H1 (cell line): ENCODE data around the gene RAB1B. TPM values are rescaled to one million over a fixed set of nuclear protein-coding genes. Genes with fewer than 3 reads are reported as not detected.

Source experiments
- CTCF ChIA-PET: fragments of 300-600 bp; sonication (Branson Sonifier 250); formaldehyde crosslinking; loops from one replicate; lab custom pipeline; 2021; ENCODE audit not compliant: partially characterized antibody; lab: Charles Lee
- POLR2A ChIA-PET: fragments of 300-600 bp; sonication (Branson Sonifier 250); formaldehyde crosslinking; loops from one replicate; lab custom pipeline; 2021; ENCODE audit warnings: inconsistent platforms; ENCODE audit not compliant: partially characterized antibody; lab: Charles Lee
- DNase-seq, 2 experiments: peaks; one replicate each; pipeline versions ENCODE4 v3.0.0 to v3.0.0-alpha.2; 2010 to 2022; ENCODE audit warnings: low spot score in 2 of 2, low read depth in 1 of 2, mixed read lengths in 1 of 2
- FAIRE-seq: peaks from 2 replicates; lab custom pipeline; 2011; peaks lifted over from hg19 to GRCh38; lab: Jason Lieb, UNC
- H2AFZ ChIP-seq: 2 replicates; pipeline ENCODE4 v1.8.1; 2012; ENCODE audit warnings: low read length, inconsistent platforms
- H2AK5ac ChIP-seq: 2 replicates; pipeline ENCODE4 v1.6.1; 2013; ENCODE audit warnings: low read depth, low read length
- H2BK120ac ChIP-seq: replicated peaks from 2 replicates; pipeline ENCODE3; 2013; ENCODE audit warnings: low read depth, low read length, inconsistent platforms
- H2BK12ac ChIP-seq: 2 replicates; pipeline ENCODE4 v1.6.1; 2013; ENCODE audit warnings: low read depth, low read length
- H2BK15ac ChIP-seq: 2 replicates; pipeline ENCODE4 v1.6.1; 2013; ENCODE audit warnings: low read length
- H2BK20ac ChIP-seq: 2 replicates; pipeline ENCODE4 v1.6.1; 2013; ENCODE audit warnings: low read length
- H2BK5ac ChIP-seq: 2 replicates; pipeline ENCODE4 v1.6.1; 2013; ENCODE audit warnings: low read depth, low read length
- H3K14ac ChIP-seq: 2 replicates; pipeline ENCODE4 v1.6.1; 2013; ENCODE audit warnings: inconsistent platforms; ENCODE audit not compliant: insufficient read length
- H3K18ac ChIP-seq: 2 replicates; pipeline ENCODE4 v1.6.1; 2013; ENCODE audit warnings: low read length; ENCODE audit errors: extremely low read depth
- H3K23ac ChIP-seq: 2 replicates; pipeline ENCODE4 v1.6.1; 2013; ENCODE audit warnings: inconsistent platforms; ENCODE audit not compliant: insufficient read length
- H3K23me2 ChIP-seq: 2 replicates; pipeline ENCODE4 v1.6.1; 2013; ENCODE audit warnings: low read depth, low read length
- H3K27ac ChIP-seq: 2 replicates; pipeline ENCODE4 v1.6.1; 2011; ENCODE audit warnings: low read depth, low read length, inconsistent platforms
- H3K27me3 ChIP-seq, 4 experiments: replicated peaks in 1 of 4; 1 replicate in 1 of 4; 2 replicates in 3 of 4; pipeline versions ENCODE4 v1.6.1 to v1.8.1; 2011 to 2013; ENCODE audit warnings: low read length in 3 of 4, mild to moderate bottlenecking in 3 of 4, inconsistent platforms in 2 of 4, mixed read lengths in 2 of 4, moderate library complexity in 1 of 4; ENCODE audit not compliant: control insufficient read depth in 3 of 4, insufficient read depth in 3 of 4; ENCODE audit errors: extremely low read depth in 1 of 4
- H3K36me3 ChIP-seq, 4 experiments: 2 replicates each; pipeline versions ENCODE4 v1.6.1 to v1.8.1; 2011 to 2013; ENCODE audit warnings: mild to moderate bottlenecking in 4 of 4, low read length in 3 of 4, moderate library complexity in 2 of 4, control low read depth in 1 of 4, inconsistent platforms in 1 of 4; ENCODE audit not compliant: insufficient read depth in 4 of 4, control insufficient read depth in 2 of 4
- H3K4ac ChIP-seq: replicated peaks from 2 replicates; pipeline ENCODE3; 2013; ENCODE audit warnings: low read length, low read depth, mixed read lengths, inconsistent platforms; ENCODE audit not compliant: insufficient read length
- H3K4me1 ChIP-seq, 4 experiments: replicated peaks in 1 of 4; 1 replicate in 1 of 4; 2 replicates in 3 of 4; pipeline versions ENCODE4 v1.6.1 to v1.8.1; 2011 to 2013; ENCODE audit warnings: low read length in 3 of 4, inconsistent platforms in 2 of 4, mixed read lengths in 1 of 4; ENCODE audit not compliant: insufficient read depth in 4 of 4, control insufficient read depth in 3 of 4
- H3K4me2 ChIP-seq, 2 experiments: 2 replicates each; pipeline versions ENCODE4 v1.6.1 to v1.8.1; 2011 to 2013; ENCODE audit warnings: low read depth in 2 of 2, low read length in 2 of 2, control low read depth in 1 of 2, inconsistent platforms in 1 of 2, mild to moderate bottlenecking in 1 of 2; ENCODE audit not compliant: insufficient read depth in 1 of 2
- H3K4me3 ChIP-seq, 4 experiments: fragments of 200-600, 300-600 bp in 1 of 4; sonication (generic), shearing (Covaris generic), sonication (Bioruptor Twin) in 1 of 4; 2 replicates each; pipeline versions ENCODE4 v1.5.1 to v1.8.1; 2011 to 2016; ENCODE audit warnings: low read length in 4 of 4, low read depth in 3 of 4, control low read depth in 2 of 4, inconsistent platforms in 2 of 4, mild to moderate bottlenecking in 2 of 4, mixed read lengths in 1 of 4, moderate library complexity in 1 of 4; ENCODE audit not compliant: insufficient read depth in 2 of 4; ENCODE audit errors: extremely low read depth in 1 of 4
- H3K56ac ChIP-seq: replicated peaks from 2 replicates; pipeline ENCODE3; 2013; ENCODE audit warnings: low read depth, mild to moderate bottlenecking, mixed read lengths, low read length, inconsistent platforms; ENCODE audit not compliant: insufficient read length
- H3K79me1 ChIP-seq: 2 replicates; pipeline ENCODE4 v1.6.1; 2013; ENCODE audit warnings: low read depth, low read length, control low read depth
- H3K79me2 ChIP-seq, 2 experiments: 2 replicates each; pipeline versions ENCODE4 v1.6.1 to v1.8.1; 2012 to 2013; ENCODE audit warnings: low read length in 2 of 2, mild to moderate bottlenecking in 2 of 2, inconsistent platforms in 1 of 2; ENCODE audit not compliant: insufficient read depth in 2 of 2, control insufficient read depth in 1 of 2
- H3K9ac ChIP-seq, 4 experiments: replicated peaks in 1 of 4; 1 replicate in 1 of 4; 2 replicates in 3 of 4; pipeline versions ENCODE4 v1.6.1 to v1.8.1; 2011 to 2013; ENCODE audit warnings: low read depth in 3 of 4, low read length in 3 of 4, control low read depth in 2 of 4, mild to moderate bottlenecking in 2 of 4, moderate library complexity in 2 of 4, inconsistent platforms in 1 of 4; ENCODE audit errors: extremely low read depth in 1 of 4
- H3K9me3 ChIP-seq, 2 experiments: 2 replicates each; pipeline versions ENCODE4 v1.6.1 to v1.8.1; 2012 to 2013; ENCODE audit warnings: mild to moderate bottlenecking in 2 of 2, moderate library complexity in 2 of 2, control low read depth in 1 of 2, inconsistent platforms in 1 of 2, low read depth in 1 of 2, low read length in 1 of 2, mixed read lengths in 1 of 2; ENCODE audit not compliant: insufficient read depth in 2 of 2
- H4K20me1 ChIP-seq, 2 experiments: replicated peaks in 1 of 2; 2 replicates each; pipeline versions ENCODE3 to v1.8.1; 2011 to 2013; ENCODE audit warnings: inconsistent platforms in 2 of 2, low read length in 2 of 2, mild to moderate bottlenecking in 1 of 2; ENCODE audit not compliant: insufficient read depth in 2 of 2, control insufficient read depth in 1 of 2
- H4K5ac ChIP-seq: 2 replicates; pipeline ENCODE4 v1.6.1; 2013; ENCODE audit warnings: low read length, low read depth, mixed read lengths, inconsistent platforms; ENCODE audit not compliant: insufficient read length
- H4K8ac ChIP-seq: 2 replicates; pipeline ENCODE4 v1.8.0; 2013; ENCODE audit warnings: mild to moderate bottlenecking, moderate library complexity, low read length, inconsistent platforms; ENCODE audit not compliant: insufficient read depth; ENCODE audit errors: extremely low read depth
- H4K91ac ChIP-seq: replicated peaks from 2 replicates; pipeline ENCODE3; 2013; ENCODE audit warnings: low read length, mixed read lengths, inconsistent platforms; ENCODE audit not compliant: insufficient read length
- FOSL1 ChIP-seq: IDR thresholded peaks from 2 replicates; pipeline ENCODE4 v1.6.1; 2011; ENCODE audit warnings: mild to moderate bottlenecking, low read depth, low read length, moderate library complexity; ENCODE audit not compliant: insufficient read depth
- KDM1A ChIP-seq: fragments of 200-600, 300-600 bp; sonication (generic); IDR thresholded peaks from 2 replicates; pipeline ENCODE4 v1.7.1; 2016; ENCODE audit warnings: mild to moderate bottlenecking, low read length, borderline replicate concordance
- KDM4A ChIP-seq: IDR thresholded peaks from one replicate; pipeline ENCODE4 v1.7.1; 2012; ENCODE audit warnings: low read depth, mild to moderate bottlenecking, moderate library complexity, low read length, inconsistent platforms; ENCODE audit not compliant: severe bottlenecking
- RFX5 ChIP-seq: IDR thresholded peaks from 2 replicates; pipeline ENCODE4 v1.6.1; 2011; ENCODE audit warnings: low read depth, low read length, improper control_type of control experiment, borderline replicate concordance
- SIRT6 ChIP-seq: IDR thresholded peaks from one replicate; pipeline ENCODE4 v1.7.1; 2012; ENCODE audit warnings: low read length, inconsistent platforms
- SP1 ChIP-seq: IDR thresholded peaks from 2 replicates; pipeline ENCODE4 v1.6.1; 2011; ENCODE audit warnings: low read depth, low read length
- SUZ12 ChIP-seq: fragments of 200-600 bp; sonication (generic); IDR thresholded peaks from 2 replicates; pipeline ENCODE4 v1.6.1; 2012; ENCODE audit warnings: mild to moderate bottlenecking, inconsistent platforms, low read length, moderate library complexity, mixed read lengths
- WGBS, 2 experiments: shearing (Covaris generic) in 1 of 2; methylation state at CpG; one replicate each; pipeline versions ENCODE4 v1.1.6 to v1.1.7; 2013 to 2015; ENCODE audit warnings: low lambda C conversion rate in 2 of 2, mixed read lengths in 2 of 2, inconsistent platforms in 1 of 2, low coverage in 1 of 2, missing lambda C conversion rate in 1 of 2; ENCODE audit not compliant: insufficient replicate concordance in 2 of 2, insufficient coverage in 1 of 2, insufficient read length in 1 of 2; ENCODE audit errors: extremely low coverage in 1 of 2, missing lambda C conversion rate in 1 of 2; 5-methylcytosine and 5-hydroxymethylcytosine counted together
- polyA plus RNA-seq, 7 experiments: library from polyadenylated mRNA; depleted of rRNA in 3 of 7; stranded (reverse) in 5 of 7; unstranded in 2 of 7; fragments of >200 nt in 5 of 7; fragments of 200-250 nt in 2 of 7; gene quantifications; 1 replicate in 5 of 7; 2 replicates in 1 of 7; 4 replicates in 1 of 7; pipeline versions ENCODE4 v1.2.1 to v1.2.3, GENCODE V29; 2011 to 2013; ENCODE audit warnings: missing spikeins in 2 of 7, mixed read lengths in 2 of 7
- total RNA-seq: library from RNA; stranded (reverse); fragmentation: NEBNext Ultra II Directional; extraction: Animal tissue kit (Norgen Biotek cat#: 25700); gene quantifications from 2 replicates; pipeline ENCODE4 v1.2.1, GENCODE V29; 2021

Gene RAB1B
- total and polyA plus RNA-seq, 2 of the 8 experiments (the other 6 are each of a cell fraction or from before 2014, with no cell fraction given), result 100 to 217 TPM

DNA sequence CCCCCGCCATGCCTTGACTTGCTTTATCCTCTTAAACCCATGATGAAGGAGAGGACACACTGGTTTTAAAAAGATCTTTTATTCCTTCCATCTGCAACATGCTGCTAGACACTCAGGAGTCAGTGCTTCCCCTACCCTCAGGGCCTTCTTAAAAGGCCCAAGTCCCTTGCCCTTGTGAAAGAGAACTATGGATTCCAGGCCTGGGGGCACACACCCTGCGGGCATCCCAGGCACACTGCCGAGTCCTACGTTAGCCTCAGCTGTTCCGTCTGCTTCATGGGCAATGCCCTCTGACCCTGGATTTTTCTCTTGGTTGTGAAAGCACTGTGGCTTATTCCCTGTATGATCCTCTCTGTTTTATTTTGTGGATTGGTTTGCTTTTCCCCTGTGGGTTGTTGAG is 35.1 kb upstream of the RAB1B start:
- H3K4me3 ChIP-seq, result no peak overlapping the region
- no peaks in the 10 kb centered on the region for H3K79me2 ChIP-seq
- H3K4ac ChIP-seq, result no peak overlapping the region
- DNase-seq (no peak), FAIRE-seq (no peak)
- no peak overlapping the region for H2AK5ac ChIP-seq
- H4K20me1 ChIP-seq, result no peaks in the 10 kb centered on the region
- H3K36me3 ChIP-seq, result peaks cover 0 to 10% (median 2%) of the 10 kb centered on the region in 4 experiments; a peak in 3 of 8 replicates
- no peaks in the 10 kb centered on the region for H3K23me2 ChIP-seq
- TF ChIP-seq SIRT6 (no peak), KDM4A (no peak), FOSL1 (no peak), SUZ12 (no peak), SP1 (no peak), RFX5 (no peak), KDM1A (no peak)
- TF ChIP-seq, all 59 proteins: peak for 0
- Histone ChIP-seq H3K56ac (no peak overlapping the region), H3K18ac (no peak overlapping the region), H3K27me3 (no peaks in the 10 kb centered on the region), H3K4me1 (peaks cover 0 to 2% (median 0%) of the 10 kb centered on the region in 4 experiments; a peak in 5 of 7 replicates), H2BK15ac (no peak overlapping the region), H3K79me1 (no peaks in the 10 kb centered on the region), H3K9me3 (no peaks in the 10 kb centered on the region), H2AFZ (no peak overlapping the region), H4K8ac (no peak overlapping the region), H3K23ac (no peak overlapping the region), H3K4me2 (no peak overlapping the region), H4K5ac (no peak overlapping the region), H2BK120ac (no peak overlapping the region), H3K9ac (no peak overlapping the region), H4K91ac (no peak overlapping the region), H2BK20ac (no peak overlapping the region), H2BK5ac (no peak overlapping the region), H3K27ac (no peak overlapping the region), H2BK12ac (no peak overlapping the region), H3K14ac (no peak overlapping the region)
- ChIA-PET POLR2A (interaction anchor here (1.2 to 1.8 kb wide), 2 partner anchors 11 to 35 kb away, joined by 4 to 5 read pairs; partner anchors contain the start of gene RAB1B), CTCF (interaction anchor here (0.7 to 12.4 kb wide), 5 partner anchors 11 to 69 kb away, joined by 3 to 123 read pairs (median 3); no protein-coding TSS in a partner anchor)
- 76% methylated on average over 4 of the region's 5 CpGs; no CpG with 5 or more reads in 1 of the 2 experiments for WGBS, 2 experiments
